MV-4-11 (cell line): ENCODE measurements around the gene CACNA1G.

ENCODE experiments used
- DNase-seq: peaks from one replicate; lab custom pipeline; 2025; lab: John Stamatoyannopoulos, UW

The CACNA1G gene

GRCh38 chr17:50548831-50549230 is 11.7 kb upstream of the CACNA1G start:
- no peak for DNase-seq

DNA sequence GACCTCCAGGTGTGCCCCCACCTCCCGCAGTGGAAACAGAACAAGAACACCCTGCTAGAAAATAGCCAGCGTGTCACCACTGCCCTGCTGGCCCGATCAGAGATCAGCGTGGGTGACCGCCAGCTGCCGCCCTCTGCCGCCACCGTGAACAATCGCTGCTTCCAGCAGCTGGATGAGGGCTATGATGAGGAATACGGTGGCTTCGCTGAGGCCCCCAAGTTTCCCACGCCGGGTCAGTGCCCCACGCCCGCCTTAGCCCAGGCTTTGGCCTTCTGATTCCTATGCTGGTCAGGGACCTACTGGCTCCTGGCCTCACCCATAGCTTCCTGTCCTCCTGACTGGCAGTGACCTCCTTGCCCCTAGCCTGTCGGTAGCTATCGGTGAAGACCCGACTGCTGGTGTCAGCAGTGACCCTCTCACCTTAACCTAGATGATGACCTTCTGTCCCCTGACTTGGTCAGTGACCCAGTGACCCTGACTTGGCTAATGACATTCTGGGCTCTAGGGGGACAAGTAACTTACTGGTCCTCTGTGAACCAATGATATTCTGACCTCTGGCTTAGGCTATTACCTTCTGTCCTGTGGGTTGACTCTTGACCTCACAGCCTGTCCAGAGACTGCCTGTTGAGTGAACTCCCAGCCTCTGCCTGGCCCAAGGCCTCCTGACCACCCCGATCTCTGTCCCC is 11.1 kb upstream of the CACNA1G start:
- no peak for DNase-seq

- DNase-seq = no peak
Observed at GRCh38 chr17:50549969-50550368, 10.5 kb upstream of the CACNA1G start.

GRCh38 chr17:50550661-50551432 is 9.7 kb upstream of the CACNA1G start:
- peak; percentile 4 for DNase-seq

DNA sequence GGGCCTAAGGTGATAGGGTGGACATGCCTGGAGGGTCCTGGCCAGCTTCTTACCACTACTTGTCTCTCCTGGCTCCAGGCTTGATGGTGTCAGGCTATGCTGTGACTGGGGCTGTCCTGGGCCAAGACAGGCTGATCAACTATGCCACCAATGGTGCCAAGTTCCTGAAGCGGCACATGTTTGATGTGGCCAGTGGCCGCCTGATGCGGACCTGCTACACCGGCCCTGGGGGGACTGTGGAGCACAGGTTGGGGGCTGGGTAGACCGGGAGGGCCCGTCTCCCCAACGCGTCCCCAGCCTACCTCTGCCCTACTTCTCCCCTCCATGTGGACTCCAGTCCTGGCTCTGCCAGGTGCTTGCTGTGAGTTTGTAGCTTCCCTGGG is 9.1 kb upstream of the CACNA1G start:
- DNase-seq = no peak

GRCh38 chr17:50551884-50552283 is 8.6 kb upstream of the CACNA1G start:
- no peak for DNase-seq

GRCh38 chr17:50554201-50554600 is 6.3 kb upstream of the CACNA1G start:
- no peak for DNase-seq

DNA sequence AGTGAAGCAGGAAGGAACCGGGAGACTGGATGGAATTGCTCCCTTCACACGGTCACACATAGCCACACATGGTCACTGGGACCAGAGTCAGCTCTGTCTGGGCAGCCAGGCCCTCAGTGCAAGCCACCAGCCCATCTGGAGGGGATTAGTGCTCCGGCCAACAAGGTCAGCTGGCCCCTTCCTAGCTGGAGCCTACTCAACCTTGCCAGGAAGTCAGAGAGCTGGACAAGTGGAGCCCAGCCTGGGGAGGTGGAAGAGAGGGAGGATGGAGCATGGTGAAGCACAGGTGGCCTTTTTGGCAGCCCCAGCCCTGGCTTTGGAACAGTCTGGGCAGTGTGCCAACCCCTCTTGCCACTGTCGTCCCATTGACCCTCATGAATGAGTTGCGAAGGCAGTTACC is 3.7 kb upstream of the CACNA1G start:
- DNase-seq = no peak

DNA sequence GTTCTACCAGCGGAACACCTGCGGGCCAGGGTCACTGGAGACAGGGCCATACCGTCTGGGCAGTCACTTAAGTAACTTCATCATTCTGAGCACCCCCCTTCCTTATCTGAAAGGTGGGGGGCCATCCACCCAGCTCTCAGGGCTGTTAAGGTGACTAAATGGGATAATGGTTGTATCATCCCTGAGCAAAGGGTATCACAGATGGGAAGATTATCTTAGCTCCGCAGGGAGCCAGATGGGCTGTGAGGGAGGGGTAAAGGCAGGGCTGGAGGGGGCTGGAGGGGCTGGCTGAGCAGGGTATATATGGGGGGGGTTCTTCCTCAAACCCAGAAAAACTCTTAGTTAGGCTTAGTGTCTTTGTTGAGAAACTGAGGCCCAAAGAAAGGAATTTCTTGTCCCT is 2.9 kb upstream of the CACNA1G start:
- no peak for DNase-seq

GRCh38 chr17:50558091-50558490 is 2.4 kb upstream of the CACNA1G start:
- DNase-seq = no peak

DNA sequence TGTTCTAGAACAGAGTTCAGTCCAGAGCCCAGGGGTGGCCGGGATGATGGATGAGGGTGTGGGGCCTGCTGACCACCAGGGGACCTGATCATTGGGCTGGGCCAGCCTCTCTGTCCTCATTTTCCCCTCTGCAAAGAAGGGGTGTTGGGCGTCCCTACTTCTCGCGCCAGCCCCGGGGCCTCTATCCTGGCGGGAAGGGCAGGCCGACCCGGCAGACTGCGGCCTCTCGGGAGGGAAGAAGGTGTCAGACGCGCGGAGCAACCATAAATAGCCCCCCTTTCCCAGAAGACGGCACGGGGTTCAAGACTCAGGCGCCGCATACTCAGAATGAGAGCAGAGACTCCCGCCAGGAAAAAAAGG is 2.0 kb upstream of the CACNA1G start:
- no peak for DNase-seq

DNA sequence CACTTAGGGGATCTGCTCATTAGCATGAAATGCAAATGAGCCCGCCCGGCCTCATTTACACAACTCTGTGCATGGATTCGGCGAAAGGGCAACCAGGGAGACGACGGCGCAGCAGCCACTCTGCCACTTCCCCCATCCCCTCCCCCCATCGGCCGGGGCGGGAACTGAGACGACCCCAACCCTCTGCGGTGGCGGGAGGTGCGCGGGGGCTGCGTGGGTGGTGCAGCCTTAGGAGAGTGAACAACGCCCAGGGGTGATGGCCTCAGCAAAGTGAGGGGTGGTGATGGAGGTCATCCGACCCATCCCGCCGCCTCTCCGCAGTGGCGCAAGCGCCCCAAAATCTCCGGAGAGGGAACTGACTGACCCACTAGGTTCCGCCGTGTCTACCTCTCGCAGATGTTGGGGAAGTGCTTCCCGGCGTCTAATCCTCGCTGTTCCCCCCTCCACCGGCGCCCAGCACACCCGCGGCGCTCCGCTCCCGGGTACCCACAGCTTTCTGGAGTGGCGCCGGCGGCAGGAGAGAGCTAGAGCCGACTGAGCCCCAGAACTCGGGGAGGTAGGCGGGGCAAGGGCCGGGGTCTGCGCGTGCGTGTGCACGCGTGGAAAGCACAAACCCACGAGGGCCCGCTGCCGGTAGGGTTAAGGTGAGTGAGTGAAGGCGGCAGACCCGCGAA is 1.4 kb upstream of the CACNA1G start:
- peak; percentile 35 for DNase-seq

- peak; percentile 41 for DNase-seq
Observed at GRCh38 chr17:50559674-50560184, 786 bp upstream of the CACNA1G start.

- DNase-seq = no peak
Observed at GRCh38 chr17:50560931-50561745, 623 bp downstream of the CACNA1G start.

GRCh38 chr17:50561746-50562141 is 1.2 kb downstream of the CACNA1G start:
- DNase-seq = no peak

DNA sequence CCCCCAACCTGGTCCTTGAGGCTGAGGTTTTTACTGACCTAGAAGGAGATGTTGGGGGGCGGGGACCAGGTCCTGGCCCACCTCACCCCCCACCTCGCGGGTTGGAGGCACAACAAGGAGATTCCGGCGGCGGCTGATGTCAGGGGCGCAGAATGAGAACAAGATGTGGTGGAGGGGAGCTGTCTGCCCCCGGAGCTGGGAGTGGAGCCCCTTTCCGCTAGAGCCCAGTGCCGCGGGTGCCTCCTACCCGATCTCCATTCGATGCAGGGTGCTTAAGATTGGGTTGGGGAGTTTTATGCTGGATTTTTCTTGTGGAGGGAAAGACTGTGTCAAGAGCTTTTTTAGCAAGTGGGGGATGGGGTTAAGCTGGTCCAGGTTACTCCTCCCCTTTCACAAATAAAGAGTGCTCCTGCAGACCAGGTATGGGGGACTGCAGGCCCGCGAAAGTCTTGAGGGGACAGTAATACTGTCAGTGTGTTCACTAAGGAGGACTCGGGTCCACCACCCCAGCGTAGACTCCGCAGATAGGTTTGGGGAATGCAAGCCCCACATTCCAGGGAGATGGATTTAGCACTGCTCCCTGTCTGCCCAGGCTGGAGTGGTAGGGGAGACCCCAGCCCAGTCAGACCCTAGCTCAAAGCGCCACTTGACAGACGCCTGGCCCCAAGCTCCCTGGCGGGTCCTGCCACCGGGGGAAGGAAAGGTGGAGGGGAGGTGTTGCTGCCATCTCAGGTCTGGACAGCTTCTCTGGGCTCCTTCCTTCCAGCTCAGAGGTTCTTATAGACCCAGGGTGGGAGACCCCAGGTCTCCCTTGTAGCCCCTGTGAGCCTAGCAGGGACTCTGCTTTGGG is 2.0 kb downstream of the CACNA1G start:
- DNase-seq = no peak

- no peak for DNase-seq
Observed at GRCh38 chr17:50563092-50563511, 2.6 kb downstream of the CACNA1G start.

- DNase-seq = peak; percentile 42
Observed at GRCh38 chr17:50564916-50565315, 4.4 kb downstream of the CACNA1G start.

DNA sequence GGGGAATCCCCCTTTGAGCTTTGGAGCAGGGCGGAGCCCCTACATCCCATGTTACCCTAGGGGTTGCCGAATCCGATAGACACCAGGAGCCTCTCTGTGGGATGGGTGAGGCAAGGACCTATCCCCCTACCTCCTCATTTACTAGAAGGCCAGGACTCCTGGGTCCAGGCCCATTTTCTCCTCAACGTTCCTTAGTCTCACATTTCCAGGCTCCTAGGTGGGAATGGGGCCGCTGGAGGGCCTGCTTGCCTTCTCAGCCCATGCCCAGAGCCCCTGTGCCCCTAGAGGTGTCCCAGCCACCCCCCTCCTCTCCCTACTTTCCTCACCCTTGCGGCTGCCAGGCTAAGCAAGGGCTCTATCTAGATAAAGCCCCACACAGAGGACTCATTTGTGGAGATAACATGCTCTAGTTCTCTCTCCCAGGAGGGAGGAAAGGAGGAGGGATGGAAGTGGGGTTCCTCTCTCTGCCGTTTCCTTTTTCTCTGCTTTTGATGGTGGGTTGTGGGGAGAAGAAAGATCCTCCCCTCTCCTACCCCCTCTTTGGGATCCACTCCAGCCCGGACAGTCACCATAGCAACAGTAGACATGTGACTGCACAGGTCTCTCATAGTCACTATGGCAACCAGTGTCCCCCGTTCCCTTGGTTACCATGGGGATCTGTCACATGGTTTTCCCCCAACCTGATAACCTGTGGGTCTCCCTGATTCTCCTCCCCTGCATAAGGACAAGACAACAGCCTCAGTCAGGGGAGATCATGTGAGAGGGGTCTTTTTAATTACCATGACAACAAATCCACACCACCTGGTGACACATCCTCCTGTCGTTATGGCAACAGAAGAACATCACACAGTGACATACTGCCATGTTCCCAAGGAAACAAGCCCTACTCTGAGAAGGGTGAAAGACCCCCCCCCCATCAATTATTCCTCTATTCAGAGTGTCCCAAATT is 5.2 kb downstream of the CACNA1G start:
- DNase-seq = no peak

GRCh38 chr17:50566886-50567285 is 6.4 kb downstream of the CACNA1G start:
- no peak for DNase-seq
